Tibial artery (tissue), 4 donors: ENCODE results near the gene CIPC.

Source experiments
- DNase-seq, 2 donors: peaks; one replicate each; pipeline ENCODE4 v3.0.0-alpha.2; 2019
- H3K27ac ChIP-seq, 2 donors: fragments of 200-600 bp; sonication (generic) in 1 of 2; 1 replicate in 1 of 2; 2 replicates in 1 of 2; pipeline ENCODE4 v1.5.1; 2018 to 2019; ENCODE audit warnings: mild to moderate bottlenecking in 1 of 2
- H3K27me3 ChIP-seq, 2 donors: fragments of 200-600 bp; sonication (generic) in 1 of 2; one replicate each; pipeline versions ENCODE4 v1.5.1 to v1.6.0; 2016 to 2019
- H3K36me3 ChIP-seq, 3 donors: fragments of 200-600 bp; sonication (generic) in 2 of 3; one replicate each; pipeline ENCODE4 v1.5.1; 2016 to 2019; ENCODE audit warnings: mild to moderate bottlenecking in 2 of 3
- H3K4me1 ChIP-seq, 4 donors: fragments of 200-600 bp; sonication (generic) in 2 of 4; 1 replicate in 3 of 4; 2 replicates in 1 of 4; pipeline ENCODE4 v1.5.1; 2016 to 2019
- H3K4me3 ChIP-seq, 2 donors: fragments of 200-600 bp; sonication (generic) in 1 of 2; 1 replicate in 1 of 2; 2 replicates in 1 of 2; pipeline ENCODE4 v1.5.1; 2018 to 2019; ENCODE audit warnings: mild to moderate bottlenecking in 2 of 2
- H3K9me3 ChIP-seq, 3 donors: fragments of 200-600 bp; sonication (generic) in 1 of 3; one replicate each; pipeline ENCODE4 v1.5.1; 2016 to 2019
- intact Hi-C: fragments of 100-400 bp; cut with DNase I; formaldehyde crosslinking; loops from one replicate; pipeline ENCODE4 v1.15.0; 2023; ENCODE audit warnings: low total_unique reads
- TF ChIP-seq, protein P1 (sequence below), 2 experiments: fragments of 200-600 bp in 1 of 2; fragments of 450-650 bp in 1 of 2; IDR thresholded peaks; one replicate each; pipeline ENCODE4 v1.5.1; 2017 to 2019; ENCODE audit warnings: antibody characterized with exemption in 2 of 2, mild to moderate bottlenecking in 1 of 2, moderate library complexity in 1 of 2

Gene CIPC

DNA sequence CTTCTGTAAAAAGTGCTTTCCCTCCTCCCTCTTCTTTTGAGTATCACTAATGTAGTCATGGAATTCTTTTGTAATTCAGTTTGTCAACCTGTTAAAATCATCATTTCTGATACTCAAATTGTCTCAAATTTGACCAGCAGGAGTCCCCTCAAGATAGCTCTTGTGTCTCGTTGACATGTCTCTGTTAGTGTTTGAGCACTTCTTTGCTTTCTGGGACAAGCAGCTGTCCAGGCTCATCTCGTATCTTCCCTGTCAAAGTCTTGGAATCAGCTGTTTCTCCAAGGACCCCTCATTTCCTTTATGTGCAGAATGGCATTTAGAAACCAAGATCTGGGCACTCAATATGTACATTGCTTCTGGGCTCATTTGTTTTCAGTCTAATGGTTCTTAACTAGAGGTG lies 10.7 kb downstream of the CIPC start:
- no peaks in the 10 kb centered on the region for H3K27me3 ChIP-seq
- H3K9me3 ChIP-seq = no peaks in the 10 kb centered on the region
- intact Hi-C loops = no loop called here
- TF ChIP-seq, protein P1, sequence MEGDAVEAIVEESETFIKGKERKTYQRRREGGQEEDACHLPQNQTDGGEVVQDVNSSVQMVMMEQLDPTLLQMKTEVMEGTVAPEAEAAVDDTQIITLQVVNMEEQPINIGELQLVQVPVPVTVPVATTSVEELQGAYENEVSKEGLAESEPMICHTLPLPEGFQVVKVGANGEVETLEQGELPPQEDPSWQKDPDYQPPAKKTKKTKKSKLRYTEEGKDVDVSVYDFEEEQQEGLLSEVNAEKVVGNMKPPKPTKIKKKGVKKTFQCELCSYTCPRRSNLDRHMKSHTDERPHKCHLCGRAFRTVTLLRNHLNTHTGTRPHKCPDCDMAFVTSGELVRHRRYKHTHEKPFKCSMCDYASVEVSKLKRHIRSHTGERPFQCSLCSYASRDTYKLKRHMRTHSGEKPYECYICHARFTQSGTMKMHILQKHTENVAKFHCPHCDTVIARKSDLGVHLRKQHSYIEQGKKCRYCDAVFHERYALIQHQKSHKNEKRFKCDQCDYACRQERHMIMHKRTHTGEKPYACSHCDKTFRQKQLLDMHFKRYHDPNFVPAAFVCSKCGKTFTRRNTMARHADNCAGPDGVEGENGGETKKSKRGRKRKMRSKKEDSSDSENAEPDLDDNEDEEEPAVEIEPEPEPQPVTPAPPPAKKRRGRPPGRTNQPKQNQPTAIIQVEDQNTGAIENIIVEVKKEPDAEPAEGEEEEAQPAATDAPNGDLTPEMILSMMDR (IDR thresholded peaks at IDR 0.05) = no peak
- no peak overlapping the region for H3K27ac ChIP-seq
- H3K4me3 ChIP-seq = no peak overlapping the region
- no peak for DNase-seq
- H3K36me3 ChIP-seq = peaks cover 50 to 62% (median 54%) of the 10 kb centered on the region in 3 donors
- H3K4me1 ChIP-seq = peaks cover 0 to 66% (median 52%) of the 10 kb centered on the region in 4 donors

GRCh38 chr14:77109656-77110055 lies 11.6 kb downstream of the CIPC start:
- TF ChIP-seq, protein P1 (IDR thresholded peaks at IDR 0.05) = no peak
- intact Hi-C loops = no loop called here
- Histone ChIP-seq H3K27me3 (no peaks in the 10 kb centered on the region), H3K9me3 (no peaks in the 10 kb centered on the region), H3K4me1 (peaks cover 0 to 57% (median 43%) of the 10 kb centered on the region in 4 donors), H3K27ac (no peak overlapping the region), H3K36me3 (peaks cover 59 to 71% (median 63%) of the 10 kb centered on the region in 3 donors), H3K4me3 (no peak overlapping the region)
- DNase-seq = no peak

DNA sequence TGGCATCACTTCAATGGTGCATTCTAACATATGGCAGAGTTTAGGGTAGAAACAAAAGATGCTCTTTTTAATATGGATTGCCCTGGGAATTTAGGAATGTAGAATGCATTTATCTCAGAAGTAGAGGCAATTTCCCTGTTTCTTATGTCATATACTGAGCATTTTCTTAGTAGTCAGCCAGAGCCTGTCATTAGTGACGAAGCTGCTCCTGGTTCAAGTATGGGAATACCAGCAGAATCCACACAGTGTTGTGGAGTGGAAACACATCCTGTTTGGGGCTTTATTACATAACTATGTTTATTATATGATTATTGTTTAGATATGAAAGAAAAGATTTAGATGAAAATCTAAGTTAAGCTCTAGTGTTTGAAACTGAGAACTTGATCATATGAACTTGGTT lies 12.2 kb downstream of the CIPC start:
- no peaks in the 10 kb centered on the region for H3K9me3 ChIP-seq
- peaks cover 64 to 77% (median 66%) of the 10 kb centered on the region in 3 donors for H3K36me3 ChIP-seq
- no peak for DNase-seq
- peaks cover 0 to 51% (median 36%) of the 10 kb centered on the region in 4 donors for H3K4me1 ChIP-seq
- H3K27me3 ChIP-seq = no peaks in the 10 kb centered on the region
- peak overlapping the region; percentile 67 to 69 for H3K27ac ChIP-seq
- H3K4me3 ChIP-seq = no peak overlapping the region
- TF ChIP-seq, protein P1 (IDR thresholded peaks at IDR 0.05) = no peak
- intact Hi-C loops = no loop called here

- Histone ChIP-seq H3K9me3 (no peaks in the 10 kb centered on the region), H3K27me3 (no peaks in the 10 kb centered on the region), H3K4me3 (no peak overlapping the region), H3K27ac (peak overlapping the region; percentile 67 to 69), H3K36me3 (peaks cover 65 to 77% (median 68%) of the 10 kb centered on the region in 3 donors), H3K4me1 (peaks cover 0 to 43% (median 30%) of the 10 kb centered on the region in 4 donors)
- no peak for DNase-seq
- intact Hi-C loops = no loop called here
- TF ChIP-seq, protein P1 (IDR thresholded peaks at IDR 0.05) = no peak
Observed at GRCh38 chr14:77111021-77111420, 13.0 kb downstream of the CIPC start.

- Histone ChIP-seq H3K27me3 (no peaks in the 10 kb centered on the region), H3K4me3 (no peak overlapping the region), H3K4me1 (peaks cover 0 to 20% (median 19%) of the 10 kb centered on the region in 4 donors), H3K27ac (no peak overlapping the region), H3K9me3 (no peaks in the 10 kb centered on the region), H3K36me3 (peaks cover 61 to 80% (median 72%) of the 10 kb centered on the region in 3 donors)
- TF ChIP-seq, protein P1 (IDR thresholded peaks at IDR 0.05) = no peak
- no peak for DNase-seq
- intact Hi-C loops = no loop called here
Observed at GRCh38 chr14:77113644-77114043, 15.6 kb downstream of the CIPC start.

DNA sequence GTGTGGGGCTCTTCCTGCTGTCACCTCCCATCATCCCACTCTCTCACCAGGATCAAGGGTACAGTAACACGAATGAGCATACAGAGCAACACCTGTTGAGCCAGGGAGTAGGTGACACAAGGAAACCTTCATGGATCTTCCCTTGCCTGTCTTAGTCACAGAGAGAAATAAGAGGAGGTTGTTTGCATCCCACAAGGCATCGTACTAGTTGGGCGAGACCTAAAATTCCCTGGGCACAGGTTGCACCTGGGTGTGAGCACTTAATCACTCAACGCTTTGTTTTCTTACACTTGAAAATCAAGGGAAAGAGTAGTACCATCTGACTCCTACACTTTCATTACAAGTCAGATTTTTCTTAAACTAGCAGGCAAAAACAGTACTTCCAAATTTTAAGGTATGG lies 16.6 kb downstream of the CIPC start:
- peaks cover 0 to 20% (median 17%) of the 10 kb centered on the region in 4 donors for H3K4me1 ChIP-seq

More for the DNA sequence above, 16.6 kb downstream of the CIPC start:
- TF ChIP-seq, protein P1 (IDR thresholded peaks at IDR 0.05) = no peak
- Histone ChIP-seq H3K36me3 (peaks cover 56 to 83% (median 63%) of the 10 kb centered on the region in 3 donors), H3K27ac (no peak overlapping the region), H3K9me3 (no peaks in the 10 kb centered on the region), H3K4me3 (no peak overlapping the region), H3K27me3 (no peaks in the 10 kb centered on the region)
- no peak for DNase-seq
- intact Hi-C loops = no loop called here
